ENCODE measurements around the gene GUCA1A. TPM values are rescaled to one million over a fixed set of nuclear protein-coding genes. Genes with fewer than 3 reads are reported as not detected.

GUCA1A gene
- total and polyA plus RNA-seq, 8 donors, result 0.10 TPM; not detected in 7

GRCh38 chr6:42154461-42155209 lies 18.5 kb upstream of the GUCA1A start:
- Histone ChIP-seq H3K9me3 (no peaks in the 10 kb centered on the region), H3K4me1 (no peaks in the 10 kb centered on the region), H3K27ac (no peak overlapping the region), H3K36me3 (no peaks in the 10 kb centered on the region), H3K27me3 (no peaks in the 10 kb centered on the region), H3K4me3 (no peak overlapping the region)
- intact Hi-C loops (cut with DNase I; ENCODE audit: low total_unique reads), result no loop called here
- DNase-seq, result no peak
- no peak for TF ChIP-seq CTCF (IDR thresholded peaks at IDR 0.05)
- no peak for TF ChIP-seq POLR2A (IDR thresholded peaks at IDR 0.05)
- TF ChIP-seq POLR2AphosphoS5 (IDR thresholded peaks at IDR 0.05), result no peak
- TF ChIP-seq EP300 (IDR thresholded peaks at IDR 0.05), result no peak

- WGBS, 5 donors, result 84 to 100% (median 91%) methylated on average over 3 to 4 of the region's 4 CpGs
- H3K4me3 ChIP-seq, result no peak overlapping the region
- TF ChIP-seq POLR2A (IDR thresholded peaks at IDR 0.05) (no peak), CTCF (IDR thresholded peaks at IDR 0.05) (no peak), POLR2AphosphoS5 (IDR thresholded peaks at IDR 0.05) (no peak), EP300 (IDR thresholded peaks at IDR 0.05) (no peak)
- DNase-seq, result no peak
- H3K36me3 ChIP-seq, result no peaks in the 10 kb centered on the region
- intact Hi-C loops (cut with DNase I; ENCODE audit: low total_unique reads), result no loop called here
- H3K4me1 ChIP-seq, result no peaks in the 10 kb centered on the region
- no peaks in the 10 kb centered on the region for H3K27me3 ChIP-seq
- no peaks in the 10 kb centered on the region for H3K9me3 ChIP-seq
- H3K27ac ChIP-seq, result no peak overlapping the region
These were observed 17.9 kb upstream of the GUCA1A start for GRCh38 chr6:42155293-42155692.

- no peak overlapping the region for H3K27ac ChIP-seq
- DNase-seq, result no peak
- no peaks in the 10 kb centered on the region for H3K4me1 ChIP-seq
- 60 to 81% (median 73%) methylated on average over 2 to 3 of the region's 3 CpGs for WGBS, 5 donors
- TF ChIP-seq CTCF (IDR thresholded peaks at IDR 0.05) (no peak), POLR2A (IDR thresholded peaks at IDR 0.05) (no peak), POLR2AphosphoS5 (IDR thresholded peaks at IDR 0.05) (no peak)
- no peaks in the 10 kb centered on the region for H3K9me3 ChIP-seq
- H3K27me3 ChIP-seq, result peaks cover 0 to 3% (median 0%) of the 10 kb centered on the region in 3 donors
- no peak overlapping the region for H3K4me3 ChIP-seq
- no peaks in the 10 kb centered on the region for H3K36me3 ChIP-seq
- intact Hi-C loops (cut with DNase I; ENCODE audit: low total_unique reads), result no loop called here
These were observed 16.5 kb upstream of the GUCA1A start for GRCh38 chr6:42156638-42157037.

GRCh38 chr6:42158011-42158410 lies 15.2 kb upstream of the GUCA1A start:
- H3K36me3 ChIP-seq, result no peaks in the 10 kb centered on the region
- H3K27ac ChIP-seq, result no peak overlapping the region
- peak in 1 of 2 donors; percentile 51 for DNase-seq
- no peaks in the 10 kb centered on the region for H3K4me1 ChIP-seq
- 60 to 81% (median 69%) methylated on average over 2 of the region's 2 CpGs; no CpG with 5 or more reads in 1 of the 5 donors for WGBS, 5 donors
- no peaks in the 10 kb centered on the region for H3K9me3 ChIP-seq
- H3K4me3 ChIP-seq, result no peak overlapping the region
- TF ChIP-seq POLR2AphosphoS5 (IDR thresholded peaks at IDR 0.05) (no peak), POLR2A (IDR thresholded peaks at IDR 0.05) (no peak), EP300 (IDR thresholded peaks at IDR 0.05) (no peak), CTCF (IDR thresholded peaks at IDR 0.05) (no peak)
- peaks cover 0 to 3% (median 0%) of the 10 kb centered on the region in 3 donors for H3K27me3 ChIP-seq
- intact Hi-C loops (cut with DNase I; ENCODE audit: low total_unique reads), result no loop called here

Measured in stomach (tissue), 9 donors.